Kidney epithelial cell (primary cell): ENCODE data around the gene SDK2. TPM values are rescaled to one million over a fixed set of nuclear protein-coding genes. Genes with fewer than 3 reads are reported as not detected.
A peak's percentile ranks its signal among the peaks of the same experiment; 100 is the strongest.

Source experiments
- DNase-seq: peaks from one replicate; pipeline ENCODE4 v3.0.0-alpha.2; 2010; ENCODE audit warnings: low read depth
- H3K27me3 ChIP-seq: 2 replicates; pipeline ENCODE4 v1.6.0; 2011; ENCODE audit warnings: low read length; ENCODE audit not compliant: control insufficient read depth, insufficient read depth
- H3K36me3 ChIP-seq: 2 replicates; pipeline ENCODE4 v1.5.1; 2011; ENCODE audit warnings: low read length; ENCODE audit not compliant: control insufficient read depth, insufficient read depth
- H3K4me3 ChIP-seq: 2 replicates; pipeline ENCODE4 v1.5.1; 2011; ENCODE audit warnings: low read depth, mild to moderate bottlenecking, control low read depth, low read length
- CTCF ChIP-seq: IDR thresholded peaks from 2 replicates; pipeline ENCODE4 v1.5.1; 2011; ENCODE audit warnings: mild to moderate bottlenecking, moderate library complexity, low read length, control low read depth, inconsistent platforms; ENCODE audit not compliant: insufficient read depth, poor library complexity, severe bottlenecking
- total RNA-seq: library from RNA; depleted of rRNA; stranded (reverse); fragments of >200 nt; gene quantifications from 2 replicates; pipeline ENCODE4 v1.2.3, GENCODE V29; 2015

Gene SDK2
- total RNA-seq, 1 donor from 2014 or later, result 1.2 TPM

- no peak for DNase-seq
- Histone ChIP-seq H3K36me3 (peaks cover 1% of the 10 kb centered on the region), H3K27me3 (no peaks in the 10 kb centered on the region), H3K4me3 (no peak overlapping the region)
- TF ChIP-seq CTCF, result no peak
These were observed 342.1 kb downstream of the SDK2 start for GRCh38 chr17:73302189-73302588.

- peaks cover 1% of the 10 kb centered on the region for H3K36me3 ChIP-seq
- no peak for TF ChIP-seq CTCF
- DNase-seq, result no peak
- no peak overlapping the region for H3K4me3 ChIP-seq
- no peaks in the 10 kb centered on the region for H3K27me3 ChIP-seq
These were observed 342.9 kb downstream of the SDK2 start for GRCh38 chr17:73301369-73301768.

GRCh38 chr17:73300392-73300791, 343.9 kb downstream of the SDK2 start:
- no peak for DNase-seq
- no peak for TF ChIP-seq CTCF
- H3K4me3 ChIP-seq, result no peak overlapping the region
- H3K27me3 ChIP-seq, result no peaks in the 10 kb centered on the region
- peaks cover 1% of the 10 kb centered on the region for H3K36me3 ChIP-seq

GRCh38 chr17:73297934-73298861, 346.0 kb downstream of the SDK2 start:
- H3K27me3 ChIP-seq, result no peaks in the 10 kb centered on the region
- H3K4me3 ChIP-seq, result no peak overlapping the region
- no peak for TF ChIP-seq CTCF
- H3K36me3 ChIP-seq, result peaks cover 1% of the 10 kb centered on the region
- DNase-seq, result no peak

GRCh38 chr17:73293480-73293911, 350.7 kb downstream of the SDK2 start:
- DNase-seq, result peak; percentile 95
- Histone ChIP-seq H3K36me3 (no peaks in the 10 kb centered on the region), H3K4me3 (no peak overlapping the region), H3K27me3 (no peaks in the 10 kb centered on the region)
- TF ChIP-seq CTCF, result no peak
